AG09309 (cell line): ENCODE data around the gene FNDC10.

Experiments
- DNase-seq: peaks from one replicate; pipeline ENCODE4 v3.0.0-alpha.2; 2010; ENCODE audit warnings: low read depth
- H3K4me3 ChIP-seq: 2 replicates; pipeline ENCODE4 v1.5.1; 2011; ENCODE audit warnings: mild to moderate bottlenecking, low read depth, low read length, moderate library complexity; ENCODE audit not compliant: control insufficient read depth
- TF ChIP-seq, protein P1 (sequence below): IDR thresholded peaks from 2 replicates; pipeline ENCODE4 v1.5.1; 2011; ENCODE audit warnings: mild to moderate bottlenecking, low read depth, low read length, inconsistent platforms; ENCODE audit not compliant: insufficient read depth, control insufficient read depth; ENCODE audit errors: missing control alignments

FNDC10 gene

DNA sequence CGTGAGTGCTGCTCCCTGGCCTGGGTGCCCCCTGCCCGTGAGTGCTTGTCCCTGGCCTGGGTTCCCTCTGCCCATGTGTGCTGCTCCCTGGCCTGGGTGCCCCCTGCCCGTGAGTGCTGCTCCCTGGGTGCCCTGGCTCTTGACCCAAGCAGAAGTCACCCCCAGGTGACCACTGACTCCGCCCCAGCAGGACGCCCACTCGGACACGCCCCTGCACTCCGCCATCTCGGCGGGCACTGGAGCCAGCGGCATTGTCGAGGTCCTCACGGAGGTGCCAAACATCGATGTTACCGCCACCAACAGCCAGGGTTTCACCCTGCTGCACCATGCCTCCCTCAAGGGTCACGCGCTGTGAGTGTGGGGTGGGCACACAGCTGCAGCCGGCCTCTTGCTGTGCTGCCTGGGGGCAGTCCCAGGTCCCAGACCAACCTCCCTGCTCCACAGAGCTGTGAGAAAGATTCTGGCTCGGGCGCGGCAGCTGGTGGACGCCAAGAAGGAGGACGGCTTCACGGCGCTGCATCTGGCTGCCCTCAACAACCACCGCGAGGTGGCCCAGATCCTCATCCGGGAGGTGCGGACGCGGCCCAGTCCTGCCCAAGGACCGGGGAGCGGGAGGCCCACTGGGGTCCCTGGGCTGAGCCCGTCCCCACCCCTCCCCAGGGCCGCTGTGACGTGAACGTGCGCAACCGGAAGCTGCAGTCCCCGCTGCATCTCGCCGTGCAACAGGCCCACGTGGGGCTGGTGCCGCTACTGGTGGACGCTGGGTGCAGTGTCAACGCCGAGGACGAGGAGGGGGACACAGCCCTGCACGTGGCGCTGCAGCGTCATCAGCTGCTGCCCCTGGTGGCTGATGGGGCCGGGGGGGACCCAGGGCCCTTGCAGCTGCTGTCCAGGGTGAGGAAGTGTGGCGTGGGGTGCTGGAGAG lies 28.2 kb upstream of the FNDC10 start:
- no peak overlapping the region for H3K4me3 ChIP-seq
- DNase-seq, result no peak
- TF ChIP-seq, protein P1, sequence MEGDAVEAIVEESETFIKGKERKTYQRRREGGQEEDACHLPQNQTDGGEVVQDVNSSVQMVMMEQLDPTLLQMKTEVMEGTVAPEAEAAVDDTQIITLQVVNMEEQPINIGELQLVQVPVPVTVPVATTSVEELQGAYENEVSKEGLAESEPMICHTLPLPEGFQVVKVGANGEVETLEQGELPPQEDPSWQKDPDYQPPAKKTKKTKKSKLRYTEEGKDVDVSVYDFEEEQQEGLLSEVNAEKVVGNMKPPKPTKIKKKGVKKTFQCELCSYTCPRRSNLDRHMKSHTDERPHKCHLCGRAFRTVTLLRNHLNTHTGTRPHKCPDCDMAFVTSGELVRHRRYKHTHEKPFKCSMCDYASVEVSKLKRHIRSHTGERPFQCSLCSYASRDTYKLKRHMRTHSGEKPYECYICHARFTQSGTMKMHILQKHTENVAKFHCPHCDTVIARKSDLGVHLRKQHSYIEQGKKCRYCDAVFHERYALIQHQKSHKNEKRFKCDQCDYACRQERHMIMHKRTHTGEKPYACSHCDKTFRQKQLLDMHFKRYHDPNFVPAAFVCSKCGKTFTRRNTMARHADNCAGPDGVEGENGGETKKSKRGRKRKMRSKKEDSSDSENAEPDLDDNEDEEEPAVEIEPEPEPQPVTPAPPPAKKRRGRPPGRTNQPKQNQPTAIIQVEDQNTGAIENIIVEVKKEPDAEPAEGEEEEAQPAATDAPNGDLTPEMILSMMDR, result no peak

DNA sequence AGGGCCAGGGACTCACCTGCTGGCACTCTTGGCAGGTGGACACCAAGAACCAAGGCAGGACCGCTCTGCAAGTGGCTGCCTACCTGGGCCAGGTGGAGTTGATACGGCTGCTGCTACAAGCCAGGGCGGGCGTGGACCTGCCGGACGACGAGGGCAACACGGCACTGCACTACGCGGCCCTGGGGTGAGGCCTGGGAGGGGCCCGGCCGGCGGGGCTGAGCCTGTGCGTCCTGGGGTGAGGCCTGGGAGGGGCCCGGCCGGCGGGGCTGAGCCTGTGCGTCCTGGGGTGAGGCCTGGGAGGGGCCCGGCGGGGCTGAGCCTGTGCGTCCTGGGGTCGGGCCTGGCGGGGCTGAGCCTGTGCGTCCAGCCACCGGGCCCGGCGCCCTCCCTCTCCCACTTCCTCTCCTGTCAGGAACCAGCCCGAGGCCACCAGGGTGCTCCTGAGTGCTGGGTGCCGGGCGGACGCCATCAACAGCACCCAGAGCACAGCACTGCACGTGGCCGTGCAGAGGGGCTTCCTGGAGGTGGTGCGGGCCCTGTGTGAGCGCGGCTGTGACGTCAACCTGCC lies 27.4 kb upstream of the FNDC10 start:
- no peak overlapping the region for H3K4me3 ChIP-seq
- DNase-seq, result no peak
- TF ChIP-seq, protein P1, result no peak

DNA sequence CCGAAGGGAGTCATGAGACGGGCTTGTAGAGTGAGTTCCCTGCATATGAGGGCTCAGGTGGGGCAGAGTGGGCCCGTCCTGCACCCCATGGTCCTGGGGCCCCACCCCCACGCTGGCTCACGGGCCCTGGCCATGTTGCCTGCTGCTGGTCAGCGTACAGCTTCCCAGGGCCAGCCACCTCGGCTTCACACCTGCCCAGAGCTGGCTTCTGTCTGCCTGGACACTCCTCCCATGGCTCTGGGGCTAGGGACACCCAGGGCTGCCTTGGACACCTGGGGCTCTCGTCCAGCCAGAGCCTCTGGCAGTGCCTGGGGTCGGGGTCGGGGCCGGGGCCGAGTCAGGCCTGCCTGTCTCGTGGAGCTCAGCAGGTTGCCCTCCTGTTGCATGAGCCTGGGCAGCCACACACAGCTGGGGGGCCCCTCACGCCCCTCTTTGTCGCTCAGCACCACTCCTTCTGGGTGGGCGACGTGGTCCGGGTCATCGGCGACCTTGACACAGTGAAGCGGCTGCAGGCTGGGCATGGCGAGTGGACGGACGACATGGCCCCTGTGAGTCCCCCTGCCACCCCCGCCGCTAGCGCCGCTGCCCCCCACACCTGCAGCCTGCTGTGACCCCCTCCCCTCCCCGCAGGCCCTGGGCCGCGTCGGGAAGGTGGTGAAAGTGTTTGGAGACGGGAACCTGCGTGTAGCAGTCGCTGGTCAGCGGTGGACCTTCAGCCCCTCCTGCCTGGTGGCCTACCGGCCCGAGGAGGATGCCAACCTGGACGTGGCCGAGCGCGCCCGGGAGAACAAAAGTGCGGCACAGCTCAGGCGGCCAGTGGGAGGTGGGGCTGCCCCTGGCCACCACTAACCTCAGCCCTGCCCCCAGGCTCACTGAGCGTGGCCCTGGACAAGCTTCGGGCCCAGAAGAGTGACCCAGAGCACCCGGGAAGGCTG lies 26.5 kb upstream of the FNDC10 start:
- H3K4me3 ChIP-seq, result no peak overlapping the region
- DNase-seq, result no peak
- TF ChIP-seq, protein P1, result no peak

DNA sequence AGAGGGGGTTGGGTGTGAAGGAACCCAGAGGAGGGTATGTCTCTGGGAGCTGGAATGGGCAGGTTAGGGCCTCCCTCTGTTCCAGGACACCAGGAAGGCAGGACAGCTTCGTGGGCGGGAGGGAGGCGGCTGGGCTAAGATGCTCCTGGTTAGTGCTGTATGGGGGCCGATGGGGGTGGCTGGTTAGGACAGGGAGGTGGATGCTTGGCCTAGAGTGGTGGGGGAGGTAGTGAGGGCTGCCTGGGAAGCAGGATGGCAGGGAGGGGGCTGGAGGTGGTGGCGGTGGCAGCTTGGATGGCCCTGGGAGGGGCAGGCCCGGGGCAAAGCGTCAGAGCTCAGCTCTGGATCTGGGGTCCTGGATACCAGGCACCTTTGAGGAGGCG lies 25.9 kb upstream of the FNDC10 start:
- no peak for DNase-seq
- H3K4me3 ChIP-seq, result no peak overlapping the region
- TF ChIP-seq, protein P1, result no peak

DNA sequence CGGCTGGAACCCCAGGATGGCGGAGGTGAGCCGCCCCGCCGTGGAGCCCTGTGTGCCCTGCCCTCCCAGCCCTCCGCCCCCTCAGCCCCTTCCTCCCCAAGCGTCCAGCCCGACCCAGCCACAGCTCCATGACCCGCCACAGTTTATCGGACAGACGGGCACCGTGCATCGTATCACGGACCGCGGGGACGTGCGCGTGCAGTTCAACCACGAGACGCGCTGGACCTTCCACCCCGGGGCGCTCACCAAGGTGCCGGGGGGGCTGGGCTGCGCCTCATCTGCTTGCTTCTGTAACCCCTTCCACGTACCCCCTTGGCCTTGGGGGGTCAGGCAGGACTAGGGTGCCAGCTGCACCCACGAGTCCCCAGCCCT lies 25.5 kb upstream of the FNDC10 start:
- TF ChIP-seq, protein P1, result no peak
- DNase-seq, result no peak
- H3K4me3 ChIP-seq, result no peak overlapping the region
